Smooth muscle cell (in vitro differentiated cells): ENCODE data around the gene AHRR. TPM values are rescaled to one million over a fixed set of nuclear protein-coding genes. Genes with fewer than 3 reads are reported as not detected.

Experiments used
- DNase-seq: peaks from one replicate; lab custom pipeline; 2025; ENCODE audit not compliant: unreplicated experiment; lab: John Stamatoyannopoulos, UW
- H2AFZ ChIP-seq: fragments of 200-600 bp; sonication (generic); 2 replicates; pipeline ENCODE4 v1.6.0; 2016; ENCODE audit warnings: antibody characterized with exemption, low read depth, mild to moderate bottlenecking
- H3F3A ChIP-seq: fragments of 200-600 bp; sonication (generic); 2 replicates; pipeline ENCODE4 v1.6.0; 2017; ENCODE audit warnings: antibody characterized with exemption, low read depth
- H3K27ac ChIP-seq: fragments of 200-600 bp; sonication (generic); 2 replicates; pipeline ENCODE4 v1.5.1; 2016; ENCODE audit warnings: low read depth, mild to moderate bottlenecking
- H3K27me3 ChIP-seq: fragments of 200-600 bp; sonication (generic); 2 replicates; pipeline ENCODE4 v1.6.1; 2016; ENCODE audit warnings: low read depth, mild to moderate bottlenecking
- H3K36me3 ChIP-seq: fragments of 200-600 bp; sonication (generic); 2 replicates; pipeline ENCODE4 v1.5.1; 2016; ENCODE audit warnings: low read depth
- H3K4me1 ChIP-seq: fragments of 200-600 bp; sonication (generic); 2 replicates; pipeline ENCODE4 v1.5.1; 2016; ENCODE audit warnings: low read depth
- H3K4me2 ChIP-seq: fragments of 200-600 bp; sonication (generic); 2 replicates; pipeline ENCODE4 v1.6.0; 2016; ENCODE audit warnings: mild to moderate bottlenecking
- H3K4me3 ChIP-seq: fragments of 200-600 bp; sonication (generic); 2 replicates; pipeline ENCODE4 v1.5.1; 2016; ENCODE audit warnings: mild to moderate bottlenecking
- H3K79me2 ChIP-seq: fragments of 200-600 bp; sonication (generic); 2 replicates; pipeline ENCODE4 v1.6.0; 2016; ENCODE audit warnings: low read depth, mild to moderate bottlenecking
- H3K9ac ChIP-seq: fragments of 200-600 bp; sonication (generic); 2 replicates; pipeline ENCODE4 v1.6.0; 2016; ENCODE audit warnings: low read depth
- H3K9me3 ChIP-seq: fragments of 200-600 bp; sonication (generic); replicated peaks from 2 replicates; pipeline ENCODE4 v1.5.1; 2016; ENCODE audit warnings: low read depth
- H4K20me1 ChIP-seq: fragments of 200-600 bp; sonication (generic); 2 replicates; pipeline ENCODE4 v1.6.0; 2016; ENCODE audit warnings: low read depth
- CTCF ChIP-seq: fragments of 200-600 bp; sonication (generic); IDR thresholded peaks from 2 replicates; pipeline ENCODE4 v1.5.1; 2017; ENCODE audit warnings: borderline replicate concordance, mild to moderate bottlenecking, antibody characterized with exemption; ENCODE audit not compliant: insufficient read depth, poor library complexity, severe bottlenecking
- WGBS: methylation state at CpG from one replicate; pipeline ENCODE4 v1.1.7; 2016; ENCODE audit warnings: low lambda C conversion rate; 5-methylcytosine and 5-hydroxymethylcytosine counted together
- polyA plus RNA-seq: library from polyadenylated mRNA; unstranded; fragments of >200 nt; fragmentation: Nextera tagmentation; extraction: Ambion mirVana; gene quantifications from 2 replicates; pipeline ENCODE4 v1.2.1, GENCODE V29; 2016
- total RNA-seq: library from RNA; depleted of rRNA; stranded (reverse); fragments of >200 nt; gene quantifications from 2 replicates; pipeline ENCODE4 v1.2.3, GENCODE V29; 2014

AHRR gene
- total and polyA plus RNA-seq, 2 experiments from 2014 or later = 14.4 to 18.2 TPM

DNA sequence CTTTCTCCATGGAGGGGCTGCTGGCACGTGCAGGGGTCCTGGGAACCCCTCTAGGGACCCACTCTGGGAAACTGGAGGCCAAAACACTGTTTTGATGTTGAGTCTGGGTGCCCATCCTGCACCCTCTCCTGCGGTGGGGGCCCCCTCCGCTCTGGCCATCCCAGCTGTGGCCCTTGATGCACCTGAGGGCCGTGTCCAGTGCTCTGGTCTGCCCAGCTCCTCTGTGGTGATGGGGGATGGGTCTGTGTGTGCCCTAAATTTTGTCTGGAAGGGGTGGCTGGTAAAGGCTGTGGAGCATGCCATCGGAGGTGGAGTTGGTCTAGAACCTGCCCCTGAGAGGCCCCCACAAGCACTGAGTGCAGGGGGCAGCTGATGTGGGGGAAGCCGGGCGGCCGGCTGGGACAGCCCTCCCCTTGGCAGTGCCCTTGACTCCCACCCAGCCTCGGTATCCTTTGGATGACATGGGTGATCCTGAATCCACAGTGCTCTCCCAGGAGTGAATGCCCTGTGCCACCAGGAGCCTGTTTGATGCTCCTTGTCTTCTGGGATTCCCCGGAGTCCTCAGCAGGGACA is 26.3 kb downstream of the AHRR start:
- Histone ChIP-seq H3K4me2 (no peak overlapping the region), H3K36me3 (no peaks in the 10 kb centered on the region), H2AFZ (no peak overlapping the region), H3K27me3 (no peaks in the 10 kb centered on the region), H3K9ac (no peak overlapping the region), H3K27ac (no peak overlapping the region), H3K4me1 (no peaks in the 10 kb centered on the region), H3K9me3 (no peaks in the 10 kb centered on the region), H3K79me2 (peaks cover 8% of the 10 kb centered on the region), H3K4me3 (no peak overlapping the region), H3F3A (no peaks in the 10 kb centered on the region), H4K20me1 (peaks cover 10% of the 10 kb centered on the region)
- 95% methylated on average over 9 of the region's 10 CpGs for WGBS
- no peak for TF ChIP-seq CTCF
- no peak for DNase-seq

- TF ChIP-seq CTCF = no peak
- H3K4me3 ChIP-seq = no peak overlapping the region
- H3K36me3 ChIP-seq = no peaks in the 10 kb centered on the region
- no peaks in the 10 kb centered on the region for H3K4me1 ChIP-seq
- H3F3A ChIP-seq = no peaks in the 10 kb centered on the region
- H2AFZ ChIP-seq = no peak overlapping the region
- no peak for DNase-seq
- peaks cover 8% of the 10 kb centered on the region for H4K20me1 ChIP-seq
- H3K9ac ChIP-seq = no peak overlapping the region
- peaks cover 2% of the 10 kb centered on the region for H3K79me2 ChIP-seq
- no peak overlapping the region for H3K27ac ChIP-seq
- H3K27me3 ChIP-seq = no peaks in the 10 kb centered on the region
- H3K4me2 ChIP-seq = no peak overlapping the region
- no peaks in the 10 kb centered on the region for H3K9me3 ChIP-seq
- 92% methylated on average over 5 of the region's 5 CpGs for WGBS
Observed at GRCh38 chr5:348726-349125, 27.2 kb downstream of the AHRR start.

GRCh38 chr5:350355-350754 is 28.8 kb downstream of the AHRR start:
- Histone ChIP-seq H3K4me1 (no peaks in the 10 kb centered on the region), H4K20me1 (peaks cover 8% of the 10 kb centered on the region), H3K4me3 (no peak overlapping the region), H3K79me2 (no peaks in the 10 kb centered on the region), H3K27me3 (no peaks in the 10 kb centered on the region), H3K9ac (no peak overlapping the region), H2AFZ (no peak overlapping the region), H3K4me2 (no peak overlapping the region), H3K27ac (no peak overlapping the region), H3K9me3 (no peaks in the 10 kb centered on the region), H3F3A (no peaks in the 10 kb centered on the region), H3K36me3 (no peaks in the 10 kb centered on the region)
- 84% methylated on average over 9 of the region's 9 CpGs for WGBS
- DNase-seq = no peak
- no peak for TF ChIP-seq CTCF
